Kidney epithelial cell (primary cell): ENCODE measurements around the gene STK11. TPM values are rescaled to one million over a fixed set of nuclear protein-coding genes. Genes with fewer than 3 reads are reported as not detected.

ENCODE experiments used
- DNase-seq: peaks from one replicate; pipeline ENCODE4 v3.0.0-alpha.2; 2010; ENCODE audit warnings: low read depth
- H3K27me3 ChIP-seq: 2 replicates; pipeline ENCODE4 v1.6.0; 2011; ENCODE audit warnings: low read length; ENCODE audit not compliant: control insufficient read depth, insufficient read depth
- H3K36me3 ChIP-seq: 2 replicates; pipeline ENCODE4 v1.5.1; 2011; ENCODE audit warnings: low read length; ENCODE audit not compliant: control insufficient read depth, insufficient read depth
- H3K4me3 ChIP-seq: 2 replicates; pipeline ENCODE4 v1.5.1; 2011; ENCODE audit warnings: low read depth, mild to moderate bottlenecking, control low read depth, low read length
- CTCF ChIP-seq: IDR thresholded peaks from 2 replicates; pipeline ENCODE4 v1.5.1; 2011; ENCODE audit warnings: mild to moderate bottlenecking, moderate library complexity, low read length, control low read depth, inconsistent platforms; ENCODE audit not compliant: insufficient read depth, poor library complexity, severe bottlenecking
- total RNA-seq: library from RNA; depleted of rRNA; stranded (reverse); fragments of >200 nt; gene quantifications from 2 replicates; pipeline ENCODE4 v1.2.3, GENCODE V29; 2015

STK11 gene
- total RNA-seq, 1 donor from 2014 or later, result 78.3 TPM

GRCh38 chr19:1234051-1234954 lies 28.7 kb downstream of the STK11 start:
- no peak for TF ChIP-seq CTCF
- Histone ChIP-seq H3K27me3 (no peaks in the 10 kb centered on the region), H3K4me3 (no peak overlapping the region), H3K36me3 (peaks cover 2% of the 10 kb centered on the region)
- DNase-seq, result no peak

- DNase-seq, result no peak
- Histone ChIP-seq H3K36me3 (peaks cover 2% of the 10 kb centered on the region), H3K27me3 (no peaks in the 10 kb centered on the region), H3K4me3 (no peak overlapping the region)
- TF ChIP-seq CTCF, result no peak
Measured at GRCh38 chr19:1234955-1235380, 29.4 kb downstream of the STK11 start.

GRCh38 chr19:1235625-1236538 lies 30.3 kb downstream of the STK11 start:
- peaks cover 2% of the 10 kb centered on the region for H3K36me3 ChIP-seq
- no peaks in the 10 kb centered on the region for H3K27me3 ChIP-seq
- no peak for TF ChIP-seq CTCF
- peak overlapping the region; percentile 41 for H3K4me3 ChIP-seq
- no peak for DNase-seq

GRCh38 chr19:1236576-1236975 lies 31.0 kb downstream of the STK11 start:
- H3K4me3 ChIP-seq, result peak overlapping the region; percentile 87
- peaks cover 2% of the 10 kb centered on the region for H3K36me3 ChIP-seq

More at GRCh38 chr19:1236576-1236975, 31.0 kb downstream of the STK11 start:
- no peaks in the 10 kb centered on the region for H3K27me3 ChIP-seq
- no peak for TF ChIP-seq CTCF
- no peak for DNase-seq
